GM12878 (cell line): ENCODE results near the gene ATG4A. TPM values are rescaled to one million over a fixed set of nuclear protein-coding genes. Genes with fewer than 3 reads are reported as not detected.

ENCODE experiments used
- ATAC-seq: fragments of 200-7000 bp; cut with Tn5 transposase; 3 replicates; pipeline ENCODE4 v1.9.1; 2020; ENCODE audit warnings: mild to moderate bottlenecking, moderate library complexity
- BruUV-seq: library from RNA; stranded (reverse); fragments of 400-500 nt; replicated peaks from 2 replicates; lab custom pipeline; 2021; lab: Mats Ljungman, UMichigan
- CTCF ChIA-PET: fragments of 300-600 bp; sonication (Branson Sonifier 250); formaldehyde crosslinking; extraction: SDS; loops from one replicate; lab custom pipeline; 2021; ENCODE audit warnings: inconsistent platforms; lab: Yijun Ruan, JAX
- POLR2A ChIA-PET: fragments of 350-600 bp; formaldehyde crosslinking; extraction: SDS; loops from one replicate; lab custom pipeline; 2021; ENCODE audit warnings: inconsistent platforms; lab: Charles Lee
- RAD21 ChIA-PET: fragments of 300-600 bp; sonication (Branson Sonifier 250); formaldehyde crosslinking; loops from one replicate; lab custom pipeline; 2023; ENCODE audit warnings: antibody characterized with exemption; ENCODE audit not compliant: unreplicated experiment; lab: Charles Lee
- SMC1A ChIA-PET: fragments of 300-600 bp; sonication (Branson Sonifier 250); formaldehyde crosslinking; loops from one replicate; lab custom pipeline; 2023; ENCODE audit not compliant: unreplicated experiment, uncharacterized antibody; lab: Charles Lee
- DNase-seq: peaks from one replicate; pipeline ENCODE4 v3.0.0-alpha.2; 2011; ENCODE audit warnings: low read depth, low spot score
- FAIRE-seq: peaks from 3 replicates; lab custom pipeline; 2011; peaks lifted over from hg19 to GRCh38; lab: Jason Lieb, UNC
- H2AFZ ChIP-seq: 2 replicates; pipeline ENCODE4 v1.6.0; 2011; ENCODE audit warnings: low read depth, low read length, control low read depth; ENCODE audit not compliant: control insufficient read depth
- H3K27ac ChIP-seq: 2 replicates; pipeline ENCODE4 v1.5.1; 2011; ENCODE audit warnings: control low read depth; ENCODE audit not compliant: control insufficient read depth, insufficient read depth
- H3K27me3 ChIP-seq, 2 experiments: replicated peaks in 1 of 2; 2 replicates each; pipeline versions ENCODE4 v1.6.0 to v1.6.1; 2011; ENCODE audit warnings: low read length in 1 of 2; ENCODE audit not compliant: control insufficient read depth in 2 of 2, insufficient read depth in 2 of 2
- H3K36me3 ChIP-seq, 2 experiments: 2 replicates each; pipeline ENCODE4 v1.5.1; 2011; ENCODE audit warnings: low read length in 1 of 2; ENCODE audit not compliant: control insufficient read depth in 2 of 2, insufficient read depth in 2 of 2
- H3K4me1 ChIP-seq: 2 replicates; pipeline ENCODE4 v1.6.1; 2011; ENCODE audit warnings: mild to moderate bottlenecking, low read length, moderate library complexity, mixed read lengths; ENCODE audit not compliant: control insufficient read depth, insufficient read depth
- H3K4me2 ChIP-seq: 2 replicates; pipeline ENCODE4 v1.6.0; 2011; ENCODE audit warnings: control low read depth; ENCODE audit not compliant: control insufficient read depth, insufficient read depth
- H3K4me3 ChIP-seq: fragments of 200-600 bp; sonication (generic); 2 replicates; pipeline ENCODE4 v1.5.1; 2016
- H3K79me2 ChIP-seq: 2 replicates; pipeline ENCODE4 v1.6.0; 2011; ENCODE audit warnings: low read length; ENCODE audit not compliant: control insufficient read depth, insufficient read depth
- H3K9ac ChIP-seq: 2 replicates; pipeline ENCODE4 v1.8.0; 2011; ENCODE audit warnings: low read length, control low read depth, mixed read lengths; ENCODE audit not compliant: control insufficient read depth, insufficient read depth
- H3K9me3 ChIP-seq: replicated peaks from 3 replicates; pipeline ENCODE4 v1.5.1; 2011; ENCODE audit warnings: mild to moderate bottlenecking, low read length; ENCODE audit not compliant: control insufficient read depth, insufficient read depth
- H4K20me1 ChIP-seq: 2 replicates; pipeline ENCODE4 v1.6.0; 2011; ENCODE audit not compliant: control insufficient read depth, insufficient read depth
- ESRRA ChIP-seq: IDR thresholded peaks from 2 replicates; pipeline ENCODE4 v1.6.1; 2012; ENCODE audit warnings: mild to moderate bottlenecking, low read length, improper control_type of control experiment
- NFYA ChIP-seq: IDR thresholded peaks from 2 replicates; pipeline ENCODE4 v1.6.1; 2011; ENCODE audit warnings: low read depth, mild to moderate bottlenecking, low read length, improper control_type of control experiment, borderline replicate concordance
- PAX8 ChIP-seq: fragments of 450-650 bp; IDR thresholded peaks from 2 replicates; pipeline ENCODE4 v1.6.1; 2017; ENCODE audit warnings: mild to moderate bottlenecking, moderate library complexity
- RBBP5 ChIP-seq: fragments of 200-600 bp; sonication (generic); conservative IDR thresholded peaks from 2 replicates; pipeline ENCODE4 v1.6.1; 2016
- SMAD5 ChIP-seq: IDR thresholded peaks from 2 replicates; pipeline ENCODE4 v1.6.1; 2016; ENCODE audit warnings: antibody characterized with exemption, low read depth
- SPI1 ChIP-seq: IDR thresholded peaks from 2 replicates; pipeline ENCODE4 v1.6.1; 2011; ENCODE audit warnings: low read depth, mild to moderate bottlenecking, low read length, moderate library complexity, borderline replicate concordance; ENCODE audit not compliant: insufficient read depth
- SRF ChIP-seq, 2 experiments: IDR thresholded peaks; 2 replicates each; pipeline ENCODE4 v1.6.1; 2011; ENCODE audit warnings: low read depth in 2 of 2, low read length in 2 of 2, mild to moderate bottlenecking in 1 of 2, moderate library complexity in 1 of 2
- STAT3 ChIP-seq: IDR thresholded peaks from 2 replicates; pipeline ENCODE4 v1.6.1; 2011; ENCODE audit warnings: low read depth, low read length, improper control_type of control experiment
- ZNF217 ChIP-seq: fragments of 450-650 bp; IDR thresholded peaks from 2 replicates; pipeline ENCODE4 v1.6.1; 2017; ENCODE audit warnings: antibody characterized with exemption, mild to moderate bottlenecking
- ZNF24 ChIP-seq: fragments of 450-650 bp; IDR thresholded peaks from 2 replicates; pipeline ENCODE4 v1.6.1; 2017; ENCODE audit warnings: antibody characterized with exemption, mild to moderate bottlenecking
- WGBS: methylation state at CpG from one replicate; pipeline ENCODE4 v1.1.6; 2016; ENCODE audit warnings: low lambda C conversion rate; ENCODE audit not compliant: insufficient replicate concordance, insufficient coverage; ENCODE audit errors: missing lambda C conversion rate; 5-methylcytosine and 5-hydroxymethylcytosine counted together
- in situ Hi-C: fragments of 300-500 bp; cut with MboI; formaldehyde crosslinking; loops from 9 replicates; pipeline ENCODE4 v1.14.3; 2018; ENCODE audit warnings: mixed read lengths
- intact Hi-C: fragments of 100-400 bp; cut with micrococcal nuclease; formaldehyde crosslinking; loops from one replicate; pipeline ENCODE4 v1.14.2; 2022; ENCODE audit not compliant: unreplicated experiment
- polyA plus RNA-seq, 11 experiments: library from polyadenylated mRNA; depleted of rRNA in 4 of 11; unstranded in 6 of 11; stranded (reverse) in 5 of 11; fragments of >200 nt; fragmentation: Nextera tagmentation in 4 of 11; fragmentation: Illumina TruSeq in 1 of 11; extraction: Ambion mirVana in 4 of 11; extraction: Trizol in 1 of 11; gene quantifications; 1 replicate in 1 of 11; 2 replicates in 10 of 11; pipeline versions ENCODE4 v1.2.1 to v1.2.3, GENCODE V29; 2011 to 2016; ENCODE audit warnings: inconsistent platforms in 2 of 11, missing spikeins in 2 of 11, low read depth in 1 of 11
- total RNA-seq, 4 experiments: library from RNA; depleted of rRNA in 3 of 4; stranded (reverse); fragments of >200 nt in 3 of 4; fragmentation: Illumina TruSeq in 1 of 4; extraction: Trizol in 1 of 4; gene quantifications; 2 replicates each; pipeline versions ENCODE4 v1.2.1 to v1.2.3, GENCODE V29; 2013 to 2021
- TF ChIP-seq, protein P1 (sequence below): fragments of 150-350 bp; IDR thresholded peaks from 2 replicates; pipeline ENCODE4 v1.6.1; 2016; ENCODE audit warnings: low read depth, low read length
- TF ChIP-seq, protein P2 (sequence below): fragments of 450-650 bp; formaldehyde crosslinking; IDR thresholded peaks from 2 replicates; pipeline ENCODE4 v1.4.0; 2020; ENCODE audit warnings: mild to moderate bottlenecking, moderate library complexity
- TF ChIP-seq, protein P3 (sequence below): IDR thresholded peaks from 2 replicates; pipeline ENCODE4 v1.6.1; 2011; ENCODE audit warnings: low read depth, low read length, improper control_type of control experiment, borderline replicate concordance
- TF ChIP-seq, protein P4 (sequence below): fragments of 450-650 bp; formaldehyde crosslinking; IDR thresholded peaks from 2 replicates; pipeline ENCODE4 v1.4.0; 2022; ENCODE audit warnings: mild to moderate bottlenecking, moderate library complexity

The ATG4A gene
- total and polyA plus RNA-seq, 10 of the 15 experiments (the other 5 are each of a cell fraction or from before 2014, with no cell fraction given): 9.1 to 22.0 (median 15.5) TPM

GRCh38 chrX:108157628-108158027 is 66.0 kb downstream of the ATG4A start:
- ChIA-PET CTCF (interaction anchor here (1.7 kb wide), 1 partner anchor 19 kb away, joined by 5 read pairs; no protein-coding TSS in a partner anchor), SMC1A (no interaction called here)
- intact Hi-C loops: no loop called here
- Histone ChIP-seq H3K4me3 (no peak overlapping the region), H3K27me3 (no peaks in the 10 kb centered on the region; a peak in 1 of 4 replicates), H3K36me3 (no peaks in the 10 kb centered on the region)
- BruUV-seq: no TSS peak
- ATAC-seq (no peak), FAIRE-seq (no peak)
- TF ChIP-seq RBBP5: no peak
- no peak for TF ChIP-seq NFYA
- no peak for TF ChIP-seq PAX8
- no peak for TF ChIP-seq STAT3
- TF ChIP-seq SRF (IDR thresholded peaks at IDR 0.05; ENCODE audit: low read depth in 2 of 2, low read length in 2 of 2): no peak
- TF ChIP-seq, protein P1, sequence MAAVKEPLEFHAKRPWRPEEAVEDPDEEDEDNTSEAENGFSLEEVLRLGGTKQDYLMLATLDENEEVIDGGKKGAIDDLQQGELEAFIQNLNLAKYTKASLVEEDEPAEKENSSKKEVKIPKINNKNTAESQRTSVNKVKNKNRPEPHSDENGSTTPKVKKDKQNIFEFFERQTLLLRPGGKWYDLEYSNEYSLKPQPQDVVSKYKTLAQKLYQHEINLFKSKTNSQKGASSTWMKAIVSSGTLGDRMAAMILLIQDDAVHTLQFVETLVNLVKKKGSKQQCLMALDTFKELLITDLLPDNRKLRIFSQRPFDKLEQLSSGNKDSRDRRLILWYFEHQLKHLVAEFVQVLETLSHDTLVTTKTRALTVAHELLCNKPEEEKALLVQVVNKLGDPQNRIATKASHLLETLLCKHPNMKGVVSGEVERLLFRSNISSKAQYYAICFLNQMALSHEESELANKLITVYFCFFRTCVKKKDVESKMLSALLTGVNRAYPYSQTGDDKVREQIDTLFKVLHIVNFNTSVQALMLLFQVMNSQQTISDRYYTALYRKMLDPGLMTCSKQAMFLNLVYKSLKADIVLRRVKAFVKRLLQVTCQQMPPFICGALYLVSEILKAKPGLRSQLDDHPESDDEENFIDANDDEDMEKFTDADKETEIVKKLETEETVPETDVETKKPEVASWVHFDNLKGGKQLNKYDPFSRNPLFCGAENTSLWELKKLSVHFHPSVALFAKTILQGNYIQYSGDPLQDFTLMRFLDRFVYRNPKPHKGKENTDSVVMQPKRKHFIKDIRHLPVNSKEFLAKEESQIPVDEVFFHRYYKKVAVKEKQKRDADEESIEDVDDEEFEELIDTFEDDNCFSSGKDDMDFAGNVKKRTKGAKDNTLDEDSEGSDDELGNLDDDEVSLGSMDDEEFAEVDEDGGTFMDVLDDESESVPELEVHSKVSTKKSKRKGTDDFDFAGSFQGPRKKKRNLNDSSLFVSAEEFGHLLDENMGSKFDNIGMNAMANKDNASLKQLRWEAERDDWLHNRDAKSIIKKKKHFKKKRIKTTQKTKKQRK: no peak
- TF ChIP-seq SMAD5: no peak
- TF ChIP-seq, protein P2, sequence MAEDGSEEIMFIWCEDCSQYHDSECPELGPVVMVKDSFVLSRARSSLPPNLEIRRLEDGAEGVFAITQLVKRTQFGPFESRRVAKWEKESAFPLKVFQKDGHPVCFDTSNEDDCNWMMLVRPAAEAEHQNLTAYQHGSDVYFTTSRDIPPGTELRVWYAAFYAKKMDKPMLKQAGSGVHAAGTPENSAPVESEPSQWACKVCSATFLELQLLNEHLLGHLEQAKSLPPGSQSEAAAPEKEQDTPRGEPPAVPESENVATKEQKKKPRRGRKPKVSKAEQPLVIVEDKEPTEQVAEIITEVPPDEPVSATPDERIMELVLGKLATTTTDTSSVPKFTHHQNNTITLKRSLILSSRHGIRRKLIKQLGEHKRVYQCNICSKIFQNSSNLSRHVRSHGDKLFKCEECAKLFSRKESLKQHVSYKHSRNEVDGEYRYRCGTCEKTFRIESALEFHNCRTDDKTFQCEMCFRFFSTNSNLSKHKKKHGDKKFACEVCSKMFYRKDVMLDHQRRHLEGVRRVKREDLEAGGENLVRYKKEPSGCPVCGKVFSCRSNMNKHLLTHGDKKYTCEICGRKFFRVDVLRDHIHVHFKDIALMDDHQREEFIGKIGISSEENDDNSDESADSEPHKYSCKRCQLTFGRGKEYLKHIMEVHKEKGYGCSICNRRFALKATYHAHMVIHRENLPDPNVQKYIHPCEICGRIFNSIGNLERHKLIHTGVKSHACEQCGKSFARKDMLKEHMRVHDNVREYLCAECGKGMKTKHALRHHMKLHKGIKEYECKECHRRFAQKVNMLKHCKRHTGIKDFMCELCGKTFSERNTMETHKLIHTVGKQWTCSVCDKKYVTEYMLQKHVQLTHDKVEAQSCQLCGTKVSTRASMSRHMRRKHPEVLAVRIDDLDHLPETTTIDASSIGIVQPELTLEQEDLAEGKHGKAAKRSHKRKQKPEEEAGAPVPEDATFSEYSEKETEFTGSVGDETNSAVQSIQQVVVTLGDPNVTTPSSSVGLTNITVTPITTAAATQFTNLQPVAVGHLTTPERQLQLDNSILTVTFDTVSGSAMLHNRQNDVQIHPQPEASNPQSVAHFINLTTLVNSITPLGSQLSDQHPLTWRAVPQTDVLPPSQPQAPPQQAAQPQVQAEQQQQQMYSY: no peak
- TF ChIP-seq ZNF24: no peak
- no peak for TF ChIP-seq SPI1
- TF ChIP-seq, protein P3, sequence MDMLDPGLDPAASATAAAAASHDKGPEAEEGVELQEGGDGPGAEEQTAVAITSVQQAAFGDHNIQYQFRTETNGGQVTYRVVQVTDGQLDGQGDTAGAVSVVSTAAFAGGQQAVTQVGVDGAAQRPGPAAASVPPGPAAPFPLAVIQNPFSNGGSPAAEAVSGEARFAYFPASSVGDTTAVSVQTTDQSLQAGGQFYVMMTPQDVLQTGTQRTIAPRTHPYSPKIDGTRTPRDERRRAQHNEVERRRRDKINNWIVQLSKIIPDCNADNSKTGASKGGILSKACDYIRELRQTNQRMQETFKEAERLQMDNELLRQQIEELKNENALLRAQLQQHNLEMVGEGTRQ: no peak
- TF ChIP-seq, protein P4, sequence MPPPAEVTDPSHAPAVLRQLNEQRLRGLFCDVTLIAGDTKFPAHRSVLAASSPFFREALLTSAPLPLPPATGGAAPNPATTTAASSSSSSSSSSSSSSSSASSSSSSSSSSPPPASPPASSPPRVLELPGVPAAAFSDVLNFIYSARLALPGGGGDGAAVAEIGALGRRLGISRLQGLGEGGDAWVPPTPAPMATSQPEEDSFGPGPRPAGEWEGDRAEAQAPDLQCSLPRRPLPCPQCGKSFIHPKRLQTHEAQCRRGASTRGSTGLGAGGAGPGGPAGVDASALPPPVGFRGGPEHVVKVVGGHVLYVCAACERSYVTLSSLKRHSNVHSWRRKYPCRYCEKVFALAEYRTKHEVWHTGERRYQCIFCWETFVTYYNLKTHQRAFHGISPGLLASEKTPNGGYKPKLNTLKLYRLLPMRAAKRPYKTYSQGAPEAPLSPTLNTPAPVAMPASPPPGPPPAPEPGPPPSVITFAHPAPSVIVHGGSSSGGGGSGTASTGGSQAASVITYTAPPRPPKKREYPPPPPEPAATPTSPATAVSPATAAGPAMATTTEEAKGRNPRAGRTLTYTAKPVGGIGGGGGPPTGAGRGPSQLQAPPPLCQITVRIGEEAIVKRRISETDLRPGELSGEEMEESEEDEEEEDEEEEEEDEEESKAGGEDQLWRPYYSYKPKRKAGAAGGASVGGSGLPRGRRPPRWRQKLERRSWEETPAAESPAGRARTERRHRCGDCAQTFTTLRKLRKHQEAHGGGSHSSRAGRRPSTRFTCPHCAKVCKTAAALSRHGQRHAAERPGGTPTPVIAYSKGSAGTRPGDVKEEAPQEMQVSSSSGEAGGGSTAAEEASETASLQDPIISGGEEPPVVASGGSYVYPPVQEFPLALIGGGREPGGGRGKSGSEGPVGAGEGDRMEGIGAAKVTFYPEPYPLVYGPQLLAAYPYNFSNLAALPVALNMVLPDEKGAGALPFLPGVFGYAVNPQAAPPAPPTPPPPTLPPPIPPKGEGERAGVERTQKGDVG (CRISPR knock-in tag): no peak
- TF ChIP-seq ESRRA: no peak
- no peak for TF ChIP-seq ZNF217
- TF ChIP-seq, all 136 proteins: peak for 0
- ChIA-PET POLR2A (no interaction called here), RAD21 (no interaction called here)
- DNase-seq: no peak
- H3K9me3 ChIP-seq: no peaks in the 10 kb centered on the region
- 60% methylated on average over 3 of the region's 3 CpGs for WGBS
- no peak overlapping the region for H3K27ac ChIP-seq
- H4K20me1 ChIP-seq: no peaks in the 10 kb centered on the region
- no peaks in the 10 kb centered on the region for H3K79me2 ChIP-seq
- no peak overlapping the region for H2AFZ ChIP-seq
- in situ Hi-C loops: no loop called here
- no peak overlapping the region for H3K9ac ChIP-seq
- H3K4me1 ChIP-seq: no peaks in the 10 kb centered on the region
- H3K4me2 ChIP-seq: no peak overlapping the region
